ENCODE results near the gene RFC1.
"Not testable (repeated sequence)": the region's sequence is repeated elsewhere in the genome, so short reads cannot be mapped to it uniquely, and the experiment has no call there.

Gene RFC1

GRCh38 chr4:39305912-39306677 is 60.1 kb downstream of the RFC1 start:
- DNase-seq (ENCODE audit: low spot score) = no peak

GRCh38 chr4:39304651-39305050 is 61.5 kb downstream of the RFC1 start:
- DNase-seq (ENCODE audit: low spot score) = no peak

- DNase-seq (ENCODE audit: low spot score) = no peak
Observed at GRCh38 chr4:39303871-39304270, 62.3 kb downstream of the RFC1 start.

GRCh38 chr4:39302901-39303300 is 63.3 kb downstream of the RFC1 start:
- no peak for DNase-seq (ENCODE audit: low spot score)

- no peak for DNase-seq (ENCODE audit: low spot score)
Observed at GRCh38 chr4:39295784-39296183, 70.4 kb downstream of the RFC1 start.

GRCh38 chr4:39292433-39292832 is 73.7 kb downstream of the RFC1 start:
- not testable (repeated sequence) for DNase-seq (ENCODE audit: low spot score)

- no peak for DNase-seq (ENCODE audit: low spot score)
Observed at GRCh38 chr4:39291686-39292085, 74.5 kb downstream of the RFC1 start.

- no peak for DNase-seq (ENCODE audit: low spot score)
Observed at GRCh38 chr4:39287223-39287622, 78.9 kb downstream of the RFC1 start.

GRCh38 chr4:39286263-39286662 is 79.9 kb downstream of the RFC1 start:
- DNase-seq (ENCODE audit: low spot score) = no peak

GRCh38 chr4:39285853-39286252 is 80.3 kb downstream of the RFC1 start:
- DNase-seq (ENCODE audit: low spot score) = no peak

- no peak for DNase-seq (ENCODE audit: low spot score)
Observed at GRCh38 chr4:39285111-39285795, 80.9 kb downstream of the RFC1 start.

- DNase-seq (ENCODE audit: low spot score) = no peak
Observed at GRCh38 chr4:39280770-39281169, 85.4 kb downstream of the RFC1 start.

GRCh38 chr4:39279416-39279815 is 86.7 kb downstream of the RFC1 start:
- DNase-seq (ENCODE audit: low spot score) = no peak

GRCh38 chr4:39278476-39278875 is 87.7 kb downstream of the RFC1 start:
- peak; percentile 21 for DNase-seq (ENCODE audit: low spot score)

- not testable (repeated sequence) for DNase-seq (ENCODE audit: low spot score)
Observed at GRCh38 chr4:39277661-39278060, 88.5 kb downstream of the RFC1 start.

- no peak for DNase-seq (ENCODE audit: low spot score)
Observed at GRCh38 chr4:39274503-39274902, 91.7 kb downstream of the RFC1 start.

GRCh38 chr4:39263895-39264294 is 102.3 kb downstream of the RFC1 start:
- DNase-seq (ENCODE audit: low spot score) = no peak

GRCh38 chr4:39259571-39260330 is 106.4 kb downstream of the RFC1 start:
- DNase-seq (ENCODE audit: low spot score) = no peak

GRCh38 chr4:39256436-39256835 is 109.7 kb downstream of the RFC1 start:
- DNase-seq (ENCODE audit: low spot score) = no peak

GRCh38 chr4:39255871-39256270 is 110.3 kb downstream of the RFC1 start:
- DNase-seq (ENCODE audit: low spot score) = no peak

- DNase-seq (ENCODE audit: low spot score) = no peak
Observed at GRCh38 chr4:39255266-39255665, 110.9 kb downstream of the RFC1 start.

- DNase-seq (ENCODE audit: low spot score) = no peak
Observed at GRCh38 chr4:39243462-39243861, 122.7 kb downstream of the RFC1 start.
